LHCN-M2 (cell line): ENCODE results near the gene GSTM4. TPM values are rescaled to one million over a fixed set of nuclear protein-coding genes. Genes with fewer than 3 reads are reported as not detected.
"Not testable (repeated sequence)": the region's sequence is repeated elsewhere in the genome, so short reads cannot be mapped to it uniquely, and the experiment has no call there.

Source experiments
- DNase-seq: peaks from one replicate; pipeline ENCODE4 v3.0.0-alpha.2; 2012; ENCODE audit warnings: low read depth
- total RNA-seq: library from RNA; depleted of rRNA; stranded (reverse); fragments of >200 nt; gene quantifications from 2 replicates; pipeline ENCODE4 v1.2.3, GENCODE V29; 2014; rRNA removed

GSTM4 gene
- total RNA-seq, 1 experiment from 2014 or later = 4.2 TPM

DNA sequence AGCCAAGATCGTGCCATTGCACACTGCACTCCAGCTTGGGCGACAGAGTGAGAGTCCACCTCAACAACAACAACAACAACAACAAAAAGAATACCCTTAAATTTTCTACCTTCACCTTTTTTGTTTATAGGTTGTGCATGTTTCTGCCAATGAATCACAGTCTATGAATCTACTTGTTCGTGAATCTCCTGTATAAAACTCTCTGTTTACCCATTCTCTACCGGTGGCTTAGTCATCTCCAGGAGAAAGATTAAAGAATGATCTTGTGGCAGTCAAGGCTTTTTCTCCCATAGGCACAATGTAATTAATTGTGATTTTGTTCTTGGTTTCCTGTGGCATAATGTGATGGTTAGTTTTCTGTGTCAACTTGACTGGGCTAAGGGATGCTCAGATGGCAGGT, 42.0 kb downstream of the GSTM4 start:
- not testable (repeated sequence) for DNase-seq

DNA sequence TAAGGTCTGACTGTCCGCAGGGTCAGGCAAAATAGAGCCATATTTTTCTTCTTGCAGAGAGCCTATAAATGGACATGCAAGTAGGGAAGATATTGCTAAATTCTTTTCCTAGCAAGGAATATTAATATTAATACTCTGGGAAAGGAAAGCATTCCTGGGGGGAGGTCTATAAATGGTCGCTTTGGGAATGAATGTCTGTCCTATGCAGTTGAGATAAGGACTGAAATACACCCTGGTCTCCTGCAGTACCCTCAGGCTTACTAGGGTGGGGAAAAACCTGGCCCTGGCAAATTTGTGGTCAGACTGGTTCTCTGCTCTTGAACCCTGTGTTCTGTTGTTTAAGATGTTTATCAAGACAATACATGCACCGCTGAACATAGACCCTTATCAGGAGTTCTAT, 47.0 kb downstream of the GSTM4 start:
- DNase-seq = not testable (repeated sequence)

DNA sequence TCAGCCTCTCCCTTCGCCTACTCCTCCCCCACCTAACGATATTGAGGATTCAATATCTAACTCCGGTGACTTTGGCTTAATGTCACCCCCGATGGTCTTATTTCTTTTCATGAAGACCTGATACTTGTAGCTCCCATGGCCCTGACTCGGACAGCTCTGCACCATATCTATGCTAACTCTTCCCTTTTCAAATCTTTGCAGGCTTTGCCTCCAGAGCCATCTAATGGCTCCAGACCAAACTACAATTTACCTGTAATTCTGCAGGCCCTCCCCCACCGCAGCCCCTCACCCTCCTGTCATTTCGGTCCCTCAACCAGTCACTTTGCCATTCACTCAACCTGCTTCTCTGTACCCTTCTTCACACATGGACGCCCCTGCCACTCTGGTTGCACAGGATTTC, 48.3 kb downstream of the GSTM4 start:
- no peak for DNase-seq

DNA sequence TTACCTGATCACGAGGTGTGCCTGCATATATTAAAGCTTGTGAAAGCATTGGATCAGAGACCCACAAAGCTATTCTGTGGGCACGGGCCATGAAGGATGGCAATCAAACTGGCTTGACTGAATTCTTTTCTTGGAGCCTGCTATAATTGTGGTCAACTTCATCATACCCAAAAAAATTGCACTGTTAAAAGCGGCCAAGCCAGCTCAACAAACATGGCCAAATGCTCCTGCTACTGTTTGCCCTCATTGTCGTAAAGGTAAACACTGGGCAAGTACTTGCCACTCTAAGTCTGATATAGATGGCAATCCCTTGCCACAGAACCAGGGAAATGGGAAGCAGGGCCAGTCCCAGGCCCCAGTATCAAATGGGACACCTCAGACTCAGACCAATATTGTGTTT, 49.5 kb downstream of the GSTM4 start:
- DNase-seq = no peak

DNA sequence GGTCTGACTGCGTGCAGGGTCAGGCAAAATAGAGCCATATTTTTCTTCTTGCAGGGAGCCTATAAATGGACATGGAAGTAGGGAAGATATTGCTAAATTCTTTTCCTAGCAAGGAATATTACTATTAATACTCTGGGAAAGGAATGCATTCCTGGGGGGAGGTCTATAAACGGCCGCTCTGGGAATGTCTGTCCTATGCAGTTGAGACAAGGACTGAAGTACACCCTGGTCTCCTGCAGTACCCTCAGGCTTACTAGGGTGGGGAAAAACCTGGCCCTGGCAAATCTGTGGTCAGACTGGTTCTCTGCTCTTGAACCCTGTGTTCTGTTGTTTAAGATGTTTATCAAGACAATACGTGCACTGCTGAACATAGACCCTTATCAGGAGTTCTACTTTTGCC, 53.0 kb downstream of the GSTM4 start:
- DNase-seq = not testable (repeated sequence)

DNA sequence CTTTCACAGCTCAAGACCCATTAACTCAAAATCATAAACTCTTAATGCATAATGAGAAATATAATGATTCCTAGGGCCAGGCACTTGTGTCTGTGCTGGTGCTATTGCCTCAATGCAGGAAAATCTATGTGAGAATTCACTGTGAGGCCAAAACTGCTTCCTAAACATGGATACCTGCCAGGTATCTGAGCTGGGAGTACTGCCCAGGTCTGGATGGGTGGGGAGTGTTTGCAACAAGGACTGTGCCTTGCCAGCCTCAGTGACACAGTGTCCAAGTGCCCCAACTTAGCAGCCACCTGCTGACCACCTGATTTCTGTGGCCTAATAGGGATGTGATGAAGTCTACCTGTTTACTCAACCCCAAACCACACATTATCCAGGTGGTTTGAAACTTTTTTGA, 53.9 kb downstream of the GSTM4 start:
- DNase-seq = not testable (repeated sequence)

Other genes with a start within 250 kb of the GSTM4 start
- 46.8 and 47.8 TPM in 2 replicates for gene PSMA5, start 229.7 kb upstream of the GSTM4 start, total RNA-seq
- 0.06 and 0.34 TPM in 2 replicates for gene SYPL2, start 189.6 kb upstream of the GSTM4 start, total RNA-seq
- 6.2 and 6.4 TPM in 2 replicates for gene ATXN7L2, start 172.2 kb upstream of the GSTM4 start, total RNA-seq
- 5.6 and 10.1 TPM in 2 replicates for gene CYB561D1, start 162.0 kb upstream of the GSTM4 start, total RNA-seq
- gene AMIGO1, start 146.4 kb upstream of the GSTM4 start, total RNA-seq = 0.13 and 0.29 TPM in 2 replicates
- gene GPR61, start 116.2 kb upstream of the GSTM4 start, total RNA-seq = not detected in 2 replicates
- gene GNAI3, start 107.5 kb upstream of the GSTM4 start, total RNA-seq = 10.6 and 10.8 TPM in 2 replicates
- gene GNAT2, start 36.5 kb upstream of the GSTM4 start, total RNA-seq = not detected in 2 replicates
- gene AMPD2, start 36.3 kb upstream of the GSTM4 start, total RNA-seq = 44.0 and 60.0 TPM in 2 replicates
- gene GSTM2, start 12.0 kb downstream of the GSTM4 start, total RNA-seq = 16.2 and 18.4 TPM in 2 replicates
- 1.1 and 1.2 TPM in 2 replicates for gene GSTM1, start 31.7 kb downstream of the GSTM4 start, total RNA-seq
- gene GSTM5, start 56.2 kb downstream of the GSTM4 start, total RNA-seq = not detected in 2 replicates
- gene GSTM3, start 84.9 kb downstream of the GSTM4 start, total RNA-seq = 13.2 and 16.3 TPM in 2 replicates
- not detected in 2 replicates for gene EPS8L3, start 107.8 kb downstream of the GSTM4 start, total RNA-seq